HEK293 (cell line): Measurements from ENCODE around the gene EVI5L.

ENCODE experiments used
- BCL6B ChIP-seq: fragments of 450-650 bp; formaldehyde crosslinking; IDR thresholded peaks from 2 replicates; pipeline ENCODE4 v1.5.1; 2017; ENCODE audit warnings: missing biosample characterization, missing genetic modification characterization
- GLIS1 ChIP-seq: fragments of 450-650 bp; formaldehyde crosslinking; IDR thresholded peaks from 2 replicates; pipeline ENCODE4 v1.5.1; 2016; ENCODE audit warnings: missing biosample characterization, missing genetic modification characterization
- GLIS2 ChIP-seq: fragments of 450-650 bp; formaldehyde crosslinking; IDR thresholded peaks from 2 replicates; pipeline ENCODE4 v1.5.1; 2016; ENCODE audit warnings: missing biosample characterization, missing genetic modification characterization
- IKZF3 ChIP-seq: fragments of 450-650 bp; IDR thresholded peaks from 2 replicates; pipeline ENCODE4 v1.5.0; 2018; ENCODE audit warnings: missing biosample characterization, mild to moderate bottlenecking, missing genetic modification characterization, moderate library complexity
- KLF10 ChIP-seq: fragments of 450-650 bp; IDR thresholded peaks from 2 replicates; pipeline ENCODE4 v1.5.1; 2018; ENCODE audit warnings: missing biosample characterization, mild to moderate bottlenecking, missing genetic modification characterization
- KLF9 ChIP-seq: fragments of 450-650 bp; formaldehyde crosslinking; IDR thresholded peaks from 2 replicates; pipeline ENCODE4 v1.5.1; 2016; ENCODE audit warnings: missing biosample characterization, missing genetic modification characterization, low read depth
- ZBTB10 ChIP-seq: fragments of 450-650 bp; formaldehyde crosslinking; IDR thresholded peaks from 2 replicates; pipeline ENCODE4 v1.5.1; 2016; ENCODE audit warnings: missing biosample characterization, missing genetic modification characterization
- ZBTB20 ChIP-seq: fragments of 450-650 bp; formaldehyde crosslinking; IDR thresholded peaks from 2 replicates; pipeline ENCODE4 v1.5.1; 2016; ENCODE audit warnings: missing biosample characterization, missing genetic modification characterization
- ZBTB7A ChIP-seq: fragments of 450-650 bp; formaldehyde crosslinking; IDR thresholded peaks from 2 replicates; pipeline ENCODE4 v1.5.1; 2016; ENCODE audit warnings: low read depth, missing biosample characterization, missing genetic modification characterization
- ZFP3 ChIP-seq: fragments of 450-650 bp; formaldehyde crosslinking; IDR thresholded peaks from 2 replicates; pipeline ENCODE4 v1.5.1; 2016; ENCODE audit warnings: low read depth, missing biosample characterization, missing genetic modification characterization
- ZNF157 ChIP-seq: fragments of 450-650 bp; formaldehyde crosslinking; IDR thresholded peaks from 2 replicates; pipeline ENCODE4 v1.5.1; 2016; ENCODE audit warnings: missing biosample characterization, missing genetic modification characterization
- ZNF175 ChIP-seq: fragments of 450-650 bp; formaldehyde crosslinking; IDR thresholded peaks from 2 replicates; pipeline ENCODE4 v1.5.1; 2016; ENCODE audit warnings: missing biosample characterization, missing genetic modification characterization
- ZNF184 ChIP-seq: fragments of 450-650 bp; IDR thresholded peaks from 2 replicates; pipeline ENCODE4 v1.5.1; 2018; ENCODE audit warnings: missing biosample characterization, mild to moderate bottlenecking, missing genetic modification characterization
- ZNF19 ChIP-seq: fragments of 450-650 bp; formaldehyde crosslinking; IDR thresholded peaks from 2 replicates; pipeline ENCODE4; 2016; ENCODE audit warnings: missing biosample characterization, missing genetic modification characterization, low read depth
- ZNF223 ChIP-seq: fragments of 450-650 bp; formaldehyde crosslinking; IDR thresholded peaks from 2 replicates; pipeline ENCODE4 v1.5.1; 2016; ENCODE audit warnings: missing biosample characterization, missing genetic modification characterization
- ZNF248 ChIP-seq: fragments of 450-650 bp; formaldehyde crosslinking; IDR thresholded peaks from 2 replicates; pipeline ENCODE4 v1.5.1; 2017; ENCODE audit warnings: missing biosample characterization, missing genetic modification characterization
- ZNF391 ChIP-seq: fragments of 450-650 bp; formaldehyde crosslinking; IDR thresholded peaks from 2 replicates; pipeline ENCODE4 v1.5.1; 2016; ENCODE audit warnings: low read depth, missing biosample characterization, missing genetic modification characterization, borderline replicate concordance
- ZNF473 ChIP-seq: fragments of 450-650 bp; formaldehyde crosslinking; IDR thresholded peaks from 2 replicates; pipeline ENCODE4 v1.5.1; 2017; ENCODE audit warnings: missing biosample characterization, missing genetic modification characterization
- ZNF561 ChIP-seq: fragments of 450-650 bp; IDR thresholded peaks from 2 replicates; pipeline ENCODE4 v1.5.1; 2018; ENCODE audit warnings: missing biosample characterization, missing genetic modification characterization, borderline replicate concordance
- ZNF600 ChIP-seq: fragments of 450-650 bp; formaldehyde crosslinking; IDR thresholded peaks from 2 replicates; pipeline ENCODE4 v1.5.1; 2016; ENCODE audit warnings: missing biosample characterization, missing genetic modification characterization
- ZNF626 ChIP-seq: fragments of 450-650 bp; sonication (Bioruptor Pico); formaldehyde crosslinking; IDR thresholded peaks from 2 replicates; pipeline ENCODE4 v1.5.1; 2018; ENCODE audit warnings: missing biosample characterization, missing genetic modification characterization, inconsistent platforms
- ZNF837 ChIP-seq: fragments of 450-650 bp; formaldehyde crosslinking; IDR thresholded peaks from 2 replicates; pipeline ENCODE4 v1.5.1; 2016; ENCODE audit warnings: missing biosample characterization, missing genetic modification characterization
- TF ChIP-seq, protein P1 (sequence below): fragments of 450-650 bp; formaldehyde crosslinking; IDR thresholded peaks from 2 replicates; pipeline ENCODE4 v1.5.1; 2016; ENCODE audit warnings: missing biosample characterization, missing genetic modification characterization, borderline replicate concordance
- TF ChIP-seq, protein P2 (sequence below): fragments of 450-650 bp; formaldehyde crosslinking; IDR thresholded peaks from 2 replicates; pipeline ENCODE4 v1.5.1; 2016; ENCODE audit warnings: missing biosample characterization, missing genetic modification characterization
- TF ChIP-seq, protein P3 (sequence below): fragments of 450-650 bp; formaldehyde crosslinking; IDR thresholded peaks from 2 replicates; pipeline ENCODE4 v1.5.1; 2016; ENCODE audit warnings: missing biosample characterization, missing genetic modification characterization

EVI5L gene

DNA sequence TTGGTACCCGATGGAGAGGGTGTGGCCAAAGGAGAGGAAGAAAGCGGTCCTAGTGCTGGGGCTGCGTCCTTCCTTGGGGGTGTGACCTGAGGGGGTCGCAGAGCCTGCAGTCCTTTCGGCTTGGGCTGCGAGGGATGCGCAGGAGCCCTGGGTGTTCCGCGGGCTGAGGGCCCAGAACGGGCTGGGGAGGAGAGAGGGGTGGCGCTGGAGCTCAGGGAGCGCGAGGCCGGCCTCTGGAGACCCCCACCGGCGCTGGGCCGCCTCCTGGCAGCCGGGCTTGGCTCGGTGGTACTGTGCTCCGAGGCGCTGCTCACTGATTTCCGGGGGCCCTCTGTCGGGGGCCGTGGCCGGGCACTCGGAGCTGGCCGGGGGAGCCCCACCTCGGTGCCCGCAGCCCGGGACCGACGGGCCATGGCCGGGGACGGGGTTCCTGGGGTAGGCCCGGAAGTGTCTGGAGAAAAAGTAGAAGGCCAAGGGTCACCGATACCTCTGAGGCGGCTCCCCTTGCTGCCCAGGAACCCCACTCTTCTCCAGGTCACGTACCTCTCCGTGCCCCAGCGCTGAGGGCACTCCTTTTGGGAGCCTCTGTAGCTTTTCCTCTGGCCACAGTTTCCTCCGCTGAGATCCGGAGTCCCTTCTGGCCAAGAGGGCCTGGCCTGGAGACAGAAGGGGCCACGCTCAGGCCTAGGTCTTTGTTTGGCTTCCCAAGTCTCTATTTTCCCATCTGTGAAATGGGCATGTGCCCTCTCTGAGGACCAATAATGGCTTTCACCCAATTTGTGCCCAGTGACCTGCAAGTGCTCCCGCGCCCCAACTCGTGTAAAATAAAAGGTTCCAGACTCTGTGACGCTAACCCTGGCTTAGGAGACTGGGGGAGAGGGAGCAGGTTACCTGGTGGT, 42.5 kb downstream of the EVI5L start (continued):
- TF ChIP-seq, protein P1, sequence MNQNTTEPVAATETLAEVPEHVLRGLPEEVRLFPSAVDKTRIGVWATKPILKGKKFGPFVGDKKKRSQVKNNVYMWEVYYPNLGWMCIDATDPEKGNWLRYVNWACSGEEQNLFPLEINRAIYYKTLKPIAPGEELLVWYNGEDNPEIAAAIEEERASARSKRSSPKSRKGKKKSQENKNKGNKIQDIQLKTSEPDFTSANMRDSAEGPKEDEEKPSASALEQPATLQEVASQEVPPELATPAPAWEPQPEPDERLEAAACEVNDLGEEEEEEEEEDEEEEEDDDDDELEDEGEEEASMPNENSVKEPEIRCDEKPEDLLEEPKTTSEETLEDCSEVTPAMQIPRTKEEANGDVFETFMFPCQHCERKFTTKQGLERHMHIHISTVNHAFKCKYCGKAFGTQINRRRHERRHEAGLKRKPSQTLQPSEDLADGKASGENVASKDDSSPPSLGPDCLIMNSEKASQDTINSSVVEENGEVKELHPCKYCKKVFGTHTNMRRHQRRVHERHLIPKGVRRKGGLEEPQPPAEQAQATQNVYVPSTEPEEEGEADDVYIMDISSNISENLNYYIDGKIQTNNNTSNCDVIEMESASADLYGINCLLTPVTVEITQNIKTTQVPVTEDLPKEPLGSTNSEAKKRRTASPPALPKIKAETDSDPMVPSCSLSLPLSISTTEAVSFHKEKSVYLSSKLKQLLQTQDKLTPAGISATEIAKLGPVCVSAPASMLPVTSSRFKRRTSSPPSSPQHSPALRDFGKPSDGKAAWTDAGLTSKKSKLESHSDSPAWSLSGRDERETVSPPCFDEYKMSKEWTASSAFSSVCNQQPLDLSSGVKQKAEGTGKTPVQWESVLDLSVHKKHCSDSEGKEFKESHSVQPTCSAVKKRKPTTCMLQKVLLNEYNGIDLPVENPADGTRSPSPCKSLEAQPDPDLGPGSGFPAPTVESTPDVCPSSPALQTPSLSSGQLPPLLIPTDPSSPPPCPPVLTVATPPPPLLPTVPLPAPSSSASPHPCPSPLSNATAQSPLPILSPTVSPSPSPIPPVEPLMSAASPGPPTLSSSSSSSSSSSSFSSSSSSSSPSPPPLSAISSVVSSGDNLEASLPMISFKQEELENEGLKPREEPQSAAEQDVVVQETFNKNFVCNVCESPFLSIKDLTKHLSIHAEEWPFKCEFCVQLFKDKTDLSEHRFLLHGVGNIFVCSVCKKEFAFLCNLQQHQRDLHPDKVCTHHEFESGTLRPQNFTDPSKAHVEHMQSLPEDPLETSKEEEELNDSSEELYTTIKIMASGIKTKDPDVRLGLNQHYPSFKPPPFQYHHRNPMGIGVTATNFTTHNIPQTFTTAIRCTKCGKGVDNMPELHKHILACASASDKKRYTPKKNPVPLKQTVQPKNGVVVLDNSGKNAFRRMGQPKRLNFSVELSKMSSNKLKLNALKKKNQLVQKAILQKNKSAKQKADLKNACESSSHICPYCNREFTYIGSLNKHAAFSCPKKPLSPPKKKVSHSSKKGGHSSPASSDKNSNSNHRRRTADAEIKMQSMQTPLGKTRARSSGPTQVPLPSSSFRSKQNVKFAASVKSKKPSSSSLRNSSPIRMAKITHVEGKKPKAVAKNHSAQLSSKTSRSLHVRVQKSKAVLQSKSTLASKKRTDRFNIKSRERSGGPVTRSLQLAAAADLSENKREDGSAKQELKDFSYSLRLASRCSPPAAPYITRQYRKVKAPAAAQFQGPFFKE (tag by site-specific recombination), result no peak
- TF ChIP-seq KLF10 (tag by site-specific recombination) (peak; percentile 78; the same call in 1 of the 2 replicates), GLIS1 (tag by site-specific recombination) (peak; percentile 55), BCL6B (tag by site-specific recombination) (no peak), ZNF175 (tag by site-specific recombination) (no peak), ZBTB10 (tag by site-specific recombination) (no peak), ZBTB20 (tag by site-specific recombination) (peak; percentile 10; the same call in 1 of the 2 replicates), ZNF561 (0 out of 2 replicates have a peak, but pooled peaks have one; percentile 24), ZNF19 (tag by site-specific recombination) (no peak), IKZF3 (0 out of 2 replicates have a peak, but pooled peaks have one; percentile 9), GLIS2 (tag by site-specific recombination) (peak; percentile 95), ZNF600 (tag by site-specific recombination) (peak; percentile 31; the same call in 1 of the 2 replicates), ZNF837 (no peak), KLF9 (tag by site-specific recombination) (no peak; the same call in 1 of the 2 replicates), ZNF223 (tag by site-specific recombination) (no peak), ZBTB7A (peak; percentile 57), ZFP3 (tag by site-specific recombination) (peak; percentile 79), ZNF157 (tag by site-specific recombination) (no peak), ZNF184 (tag by site-specific recombination) (no peak), ZNF473 (tag by site-specific recombination) (no peak), ZNF391 (no peak), ZNF248 (no peak), ZNF626 (no peak)
- TF ChIP-seq, protein P2, sequence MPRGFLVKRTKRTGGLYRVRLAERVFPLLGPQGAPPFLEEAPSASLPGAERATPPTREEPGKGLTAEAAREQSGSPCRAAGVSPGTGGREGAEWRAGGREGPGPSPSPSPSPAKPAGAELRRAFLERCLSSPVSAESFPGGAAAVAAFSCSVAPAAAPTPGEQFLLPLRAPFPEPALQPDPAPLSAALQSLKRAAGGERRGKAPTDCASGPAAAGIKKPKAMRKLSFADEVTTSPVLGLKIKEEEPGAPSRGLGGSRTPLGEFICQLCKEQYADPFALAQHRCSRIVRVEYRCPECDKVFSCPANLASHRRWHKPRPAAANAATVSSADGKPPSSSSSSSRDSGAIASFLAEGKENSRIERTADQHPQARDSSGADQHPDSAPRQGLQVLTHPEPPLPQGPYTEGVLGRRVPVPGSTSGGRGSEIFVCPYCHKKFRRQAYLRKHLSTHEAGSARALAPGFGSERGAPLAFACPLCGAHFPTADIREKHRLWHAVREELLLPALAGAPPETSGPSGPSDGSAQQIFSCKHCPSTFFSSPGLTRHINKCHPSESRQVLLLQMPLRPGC (tag by site-specific recombination), result no peak
- TF ChIP-seq, protein P3, sequence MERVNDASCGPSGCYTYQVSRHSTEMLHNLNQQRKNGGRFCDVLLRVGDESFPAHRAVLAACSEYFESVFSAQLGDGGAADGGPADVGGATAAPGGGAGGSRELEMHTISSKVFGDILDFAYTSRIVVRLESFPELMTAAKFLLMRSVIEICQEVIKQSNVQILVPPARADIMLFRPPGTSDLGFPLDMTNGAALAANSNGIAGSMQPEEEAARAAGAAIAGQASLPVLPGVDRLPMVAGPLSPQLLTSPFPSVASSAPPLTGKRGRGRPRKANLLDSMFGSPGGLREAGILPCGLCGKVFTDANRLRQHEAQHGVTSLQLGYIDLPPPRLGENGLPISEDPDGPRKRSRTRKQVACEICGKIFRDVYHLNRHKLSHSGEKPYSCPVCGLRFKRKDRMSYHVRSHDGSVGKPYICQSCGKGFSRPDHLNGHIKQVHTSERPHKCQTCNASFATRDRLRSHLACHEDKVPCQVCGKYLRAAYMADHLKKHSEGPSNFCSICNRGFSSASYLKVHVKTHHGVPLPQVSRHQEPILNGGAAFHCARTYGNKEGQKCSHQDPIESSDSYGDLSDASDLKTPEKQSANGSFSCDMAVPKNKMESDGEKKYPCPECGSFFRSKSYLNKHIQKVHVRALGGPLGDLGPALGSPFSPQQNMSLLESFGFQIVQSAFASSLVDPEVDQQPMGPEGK, result peak; percentile 80; the same call in 1 of the 2 replicates
